Dendritic cell treated with granulocyte-macrophage colony-stimulating factor and Interleukin-4, amounts not matched to agents 40 ng/mL and 50 ng/mL, for 4 days (primary cell): Measurements from ENCODE around the gene JPH4.

ENCODE experiments used
- H3K27ac Mint-ChIP-seq: one replicate; pipeline ENCODE4 v1.8.0; 2022; ENCODE audit warnings: mild to moderate bottlenecking, mixed read lengths
- H3K27me3 Mint-ChIP-seq: one replicate; pipeline ENCODE4 v1.8.0; 2022; ENCODE audit warnings: mild to moderate bottlenecking, mixed read lengths
- H3K36me3 Mint-ChIP-seq: one replicate; pipeline ENCODE4 v1.8.0; 2022; ENCODE audit warnings: low read depth, mixed read lengths
- H3K4me1 Mint-ChIP-seq: one replicate; pipeline ENCODE4 v1.8.0; 2022; ENCODE audit warnings: low read depth, mixed read lengths
- H3K4me3 Mint-ChIP-seq: one replicate; pipeline ENCODE4 v1.8.0; 2022; ENCODE audit warnings: mild to moderate bottlenecking, moderate library complexity, mixed read lengths
- H3K9me3 Mint-ChIP-seq: one replicate; pipeline ENCODE4 v1.8.0; 2022; ENCODE audit warnings: mixed read lengths
- intact Hi-C: fragments of 100-400 bp; cut with micrococcal nuclease; formaldehyde crosslinking; loops from one replicate; pipeline ENCODE4 v1.15.0; 2022

The JPH4 gene

GRCh38 chr14:23567186-23568020 is 11.2 kb downstream of the JPH4 start, which contains the start of gene AP1G2:
AP1G2 (minus strand) TSS chr14:23567791; CDS start chr14:23567314, 477 bp downstream.
- H3K27ac Mint-ChIP-seq = peak within 1 kb of the TSS; percentile 92
- H3K9me3 Mint-ChIP-seq = no peaks in the 10 kb centered on the region
- peaks cover 89% of the 10 kb centered on the region for H3K4me1 Mint-ChIP-seq
- H3K4me3 Mint-ChIP-seq = peak within 1 kb of the TSS; percentile 97
- no peaks in the 10 kb centered on the region for H3K27me3 Mint-ChIP-seq
- intact Hi-C loops = loop anchor here (5.0 kb wide), 1 partner anchor 245 kb away; the partner anchor contains the start of gene PABPN1
- peaks cover 49% of the 10 kb centered on the region for H3K36me3 Mint-ChIP-seq

- Mint-ChIP-seq H3K36me3 (peaks cover 56% of the 10 kb centered on the region), H3K27ac (peak overlapping the region; percentile 92), H3K4me3 (peak overlapping the region; percentile 97), H3K27me3 (no peaks in the 10 kb centered on the region), H3K4me1 (peaks cover 89% of the 10 kb centered on the region), H3K9me3 (no peaks in the 10 kb centered on the region)
- intact Hi-C loops = loop anchor here (5.0 kb wide), 1 partner anchor 244 kb away; the partner anchor contains the start of gene PABPN1
Observed at GRCh38 chr14:23566778-23567185, 11.8 kb downstream of the JPH4 start.

GRCh38 chr14:23566112-23566777 is 12.3 kb downstream of the JPH4 start:
- H3K36me3 Mint-ChIP-seq = peaks cover 61% of the 10 kb centered on the region
- peaks cover 89% of the 10 kb centered on the region for H3K4me1 Mint-ChIP-seq
- H3K9me3 Mint-ChIP-seq = no peaks in the 10 kb centered on the region
- no peaks in the 10 kb centered on the region for H3K27me3 Mint-ChIP-seq
- intact Hi-C loops = loop anchor here (5.0 kb wide), 1 partner anchor 244 kb away; the partner anchor contains the start of gene PABPN1
- peak overlapping the region; percentile 97 for H3K4me3 Mint-ChIP-seq
- peak overlapping the region; percentile 92 for H3K27ac Mint-ChIP-seq

GRCh38 chr14:23565626-23566025 is 13.0 kb downstream of the JPH4 start:
- no peak overlapping the region for H3K27ac Mint-ChIP-seq
- peaks cover 67% of the 10 kb centered on the region for H3K36me3 Mint-ChIP-seq
- H3K27me3 Mint-ChIP-seq = no peaks in the 10 kb centered on the region
- H3K4me1 Mint-ChIP-seq = peaks cover 87% of the 10 kb centered on the region
- no peak overlapping the region for H3K4me3 Mint-ChIP-seq
- H3K9me3 Mint-ChIP-seq = no peaks in the 10 kb centered on the region
- intact Hi-C loops = loop anchor here (5.0 kb wide), 1 partner anchor 243 kb away; the partner anchor contains the start of gene PABPN1

- Mint-ChIP-seq H3K36me3 (peaks cover 75% of the 10 kb centered on the region), H3K9me3 (no peaks in the 10 kb centered on the region), H3K27me3 (no peaks in the 10 kb centered on the region), H3K4me3 (no peak overlapping the region), H3K4me1 (peaks cover 90% of the 10 kb centered on the region), H3K27ac (no peak overlapping the region)
- intact Hi-C loops = loop anchor here (5.0 kb wide), 1 partner anchor 243 kb away; the partner anchor contains the start of gene PABPN1
Observed at GRCh38 chr14:23564876-23565275, 13.7 kb downstream of the JPH4 start.

- H3K36me3 Mint-ChIP-seq = peaks cover 80% of the 10 kb centered on the region
- H3K4me3 Mint-ChIP-seq = no peak overlapping the region
- H3K4me1 Mint-ChIP-seq = peaks cover 85% of the 10 kb centered on the region
- no peaks in the 10 kb centered on the region for H3K9me3 Mint-ChIP-seq
- no peak overlapping the region for H3K27ac Mint-ChIP-seq
- intact Hi-C loops = no loop called here
- H3K27me3 Mint-ChIP-seq = no peaks in the 10 kb centered on the region
Observed at GRCh38 chr14:23564181-23564812, 14.3 kb downstream of the JPH4 start.

GRCh38 chr14:23563473-23564180 is 15.0 kb downstream of the JPH4 start:
- Mint-ChIP-seq H3K4me3 (no peak overlapping the region), H3K4me1 (peaks cover 83% of the 10 kb centered on the region), H3K36me3 (peaks cover 87% of the 10 kb centered on the region), H3K27ac (no peak overlapping the region), H3K9me3 (no peaks in the 10 kb centered on the region), H3K27me3 (no peaks in the 10 kb centered on the region)
- intact Hi-C loops = no loop called here

GRCh38 chr14:23562822-23563472 is 15.6 kb downstream of the JPH4 start:
- Mint-ChIP-seq H3K27me3 (no peaks in the 10 kb centered on the region), H3K27ac (no peak overlapping the region), H3K4me3 (no peak overlapping the region), H3K9me3 (no peaks in the 10 kb centered on the region), H3K36me3 (peaks cover 93% of the 10 kb centered on the region), H3K4me1 (peaks cover 83% of the 10 kb centered on the region)
- intact Hi-C loops = loop anchor here (1.0 kb wide), 2 partner anchors 24 to 84 kb away; no protein-coding TSS in a partner anchor

GRCh38 chr14:23561873-23562821 is 16.4 kb downstream of the JPH4 start:
- Mint-ChIP-seq H3K36me3 (peaks cover 93% of the 10 kb centered on the region), H3K4me1 (peaks cover 83% of the 10 kb centered on the region)

GRCh38 chr14:23561259-23561658 is 17.3 kb downstream of the JPH4 start:
- no peak overlapping the region for H3K27ac Mint-ChIP-seq
- no peaks in the 10 kb centered on the region for H3K9me3 Mint-ChIP-seq
- peaks cover 84% of the 10 kb centered on the region for H3K4me1 Mint-ChIP-seq
- H3K36me3 Mint-ChIP-seq = peaks cover 96% of the 10 kb centered on the region
- H3K27me3 Mint-ChIP-seq = no peaks in the 10 kb centered on the region
- intact Hi-C loops = no loop called here
- no peak overlapping the region for H3K4me3 Mint-ChIP-seq

More at GRCh38 chr14:23561873-23562821, 16.4 kb downstream of the JPH4 start:
- H3K9me3 Mint-ChIP-seq = no peaks in the 10 kb centered on the region
- no peak overlapping the region for H3K27ac Mint-ChIP-seq
- H3K4me3 Mint-ChIP-seq = no peak overlapping the region
- no peaks in the 10 kb centered on the region for H3K27me3 Mint-ChIP-seq
- intact Hi-C loops = loop anchor here (1.0 kb wide), 2 partner anchors 23 to 83 kb away; no protein-coding TSS in a partner anchor

GRCh38 chr14:23559926-23560520 is 18.6 kb downstream of the JPH4 start:
- Mint-ChIP-seq H3K27me3 (no peaks in the 10 kb centered on the region), H3K27ac (no peak overlapping the region), H3K36me3 (peaks cover 90% of the 10 kb centered on the region), H3K9me3 (no peaks in the 10 kb centered on the region), H3K4me3 (no peak overlapping the region), H3K4me1 (peaks cover 80% of the 10 kb centered on the region)
- intact Hi-C loops = loop anchor here (1.0 kb wide), 1 partner anchor 82 kb away; no protein-coding TSS in a partner anchor
